Medulla oblongata (tissue), 1 donor: ENCODE results near the gene NDRG4.

Experiments
- DNase-seq: peaks from one replicate; pipeline ENCODE4 v3.0.0-alpha.2; 2015; ENCODE audit errors: extremely low spot score

The NDRG4 gene

GRCh38 chr16:58510097-58510775 lies 10.3 kb downstream of the NDRG4 start:
- DNase-seq = no peak

DNA sequence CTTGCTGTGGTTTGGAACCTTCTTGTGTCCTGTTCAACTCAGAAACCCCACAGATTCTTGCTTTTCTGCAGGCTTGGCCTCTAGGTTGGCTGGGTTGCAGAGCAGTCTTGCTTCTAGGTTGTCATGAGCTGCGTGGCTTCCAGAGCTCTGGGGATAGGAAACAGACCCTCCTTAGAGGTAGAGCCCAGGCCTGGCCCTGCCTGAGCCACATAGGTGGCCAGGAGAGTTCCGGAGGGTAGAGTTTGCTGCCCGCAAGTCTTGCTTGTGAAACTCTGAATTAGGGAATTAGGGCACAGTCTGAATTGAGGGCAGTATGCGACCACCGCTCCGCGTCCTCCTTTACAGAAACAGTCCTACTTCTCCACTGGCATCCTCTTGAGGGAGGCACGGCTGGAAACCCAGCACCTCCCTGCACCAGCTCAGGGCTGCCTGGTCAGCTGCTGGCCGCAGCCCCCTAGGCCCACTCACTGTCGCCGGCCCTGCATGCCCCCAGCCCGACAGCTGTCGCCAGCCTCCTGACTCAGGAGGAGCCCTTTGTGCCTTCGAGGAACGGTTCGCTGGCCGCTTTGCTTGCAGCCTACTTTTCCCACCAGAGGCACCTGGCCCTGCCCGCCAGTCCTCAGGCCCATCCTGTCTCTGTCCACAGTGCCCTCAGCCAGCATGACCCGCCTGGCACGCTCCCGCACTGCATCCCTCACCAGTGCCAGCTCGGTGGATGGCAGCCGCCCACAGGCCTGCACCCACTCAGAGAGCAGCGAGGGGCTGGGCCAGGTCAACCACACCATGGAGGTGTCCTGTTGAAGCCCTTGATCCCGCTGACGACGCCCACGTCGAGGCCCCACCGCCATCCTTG lies 11.1 kb downstream of the NDRG4 start:
- DNase-seq = no peak

DNA sequence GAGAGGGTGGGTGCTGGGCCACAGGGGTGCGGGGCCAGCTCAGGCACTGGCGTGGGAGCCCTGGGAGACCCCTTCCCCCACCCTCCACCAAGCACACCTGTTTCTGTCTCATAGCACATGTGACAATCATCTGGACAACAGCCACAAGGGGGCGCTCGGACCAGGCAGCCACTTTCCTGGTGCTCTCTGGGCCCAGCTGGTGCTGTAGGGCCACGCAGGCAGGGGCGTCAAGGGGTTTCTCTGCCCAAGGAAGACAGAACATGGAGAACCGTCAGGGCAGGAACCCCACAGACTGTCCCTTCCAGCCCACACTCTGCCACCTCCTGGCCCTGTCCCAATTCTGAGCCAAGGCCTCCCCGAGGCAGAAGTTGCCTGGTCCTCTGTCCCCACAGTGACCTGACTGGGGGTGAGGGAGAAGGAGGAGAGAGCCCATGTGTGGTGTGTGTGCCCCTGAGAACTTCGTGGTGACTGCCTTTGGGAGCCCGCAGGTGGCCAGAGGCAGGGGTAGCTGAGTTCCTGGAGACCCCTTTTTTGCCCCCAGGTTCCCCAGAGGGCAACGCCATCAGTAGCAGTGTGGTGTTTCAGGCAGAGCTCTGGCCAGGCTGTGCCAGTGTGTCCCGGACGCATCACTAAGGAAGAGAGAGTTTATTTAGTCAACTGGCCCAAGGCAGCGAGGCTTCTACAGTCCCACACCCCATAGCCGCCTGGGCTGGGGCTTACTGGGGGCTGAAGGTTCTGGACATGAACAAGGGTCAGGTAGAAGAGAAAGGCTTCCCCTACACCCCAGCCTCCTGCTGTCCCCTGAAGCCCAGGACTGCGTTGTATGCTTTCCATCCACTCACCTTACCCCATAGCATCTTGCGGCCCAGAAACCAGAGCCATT lies 12.2 kb downstream of the NDRG4 start:
- peak; percentile 71 for DNase-seq

DNA sequence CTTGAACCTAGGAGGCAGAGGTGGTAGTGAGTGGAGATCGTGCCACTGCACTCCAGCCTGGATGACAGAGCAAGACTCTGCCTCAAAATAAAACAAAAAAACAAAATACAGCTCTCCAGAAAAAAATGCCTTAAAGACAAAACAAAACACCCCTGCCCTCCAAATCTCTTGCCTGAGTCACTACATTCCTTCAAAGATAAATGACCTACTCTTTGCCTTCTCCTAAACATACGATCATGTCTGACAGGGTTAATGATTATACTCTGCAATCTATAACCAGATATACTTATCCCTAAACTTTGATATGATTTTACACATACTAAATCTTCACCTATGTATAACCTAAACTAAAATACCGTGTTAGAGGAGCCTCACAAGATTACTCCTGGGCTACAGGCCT lies 13.9 kb downstream of the NDRG4 start:
- no peak for DNase-seq

GRCh38 chr16:58515125-58515870 lies 15.4 kb downstream of the NDRG4 start, which contains the start of gene SETD6:
SETD6 (plus strand) TSS chr16:58515517; CDS start chr16:58515538, 21 bp downstream.
- peak; percentile 90 for DNase-seq

DNA sequence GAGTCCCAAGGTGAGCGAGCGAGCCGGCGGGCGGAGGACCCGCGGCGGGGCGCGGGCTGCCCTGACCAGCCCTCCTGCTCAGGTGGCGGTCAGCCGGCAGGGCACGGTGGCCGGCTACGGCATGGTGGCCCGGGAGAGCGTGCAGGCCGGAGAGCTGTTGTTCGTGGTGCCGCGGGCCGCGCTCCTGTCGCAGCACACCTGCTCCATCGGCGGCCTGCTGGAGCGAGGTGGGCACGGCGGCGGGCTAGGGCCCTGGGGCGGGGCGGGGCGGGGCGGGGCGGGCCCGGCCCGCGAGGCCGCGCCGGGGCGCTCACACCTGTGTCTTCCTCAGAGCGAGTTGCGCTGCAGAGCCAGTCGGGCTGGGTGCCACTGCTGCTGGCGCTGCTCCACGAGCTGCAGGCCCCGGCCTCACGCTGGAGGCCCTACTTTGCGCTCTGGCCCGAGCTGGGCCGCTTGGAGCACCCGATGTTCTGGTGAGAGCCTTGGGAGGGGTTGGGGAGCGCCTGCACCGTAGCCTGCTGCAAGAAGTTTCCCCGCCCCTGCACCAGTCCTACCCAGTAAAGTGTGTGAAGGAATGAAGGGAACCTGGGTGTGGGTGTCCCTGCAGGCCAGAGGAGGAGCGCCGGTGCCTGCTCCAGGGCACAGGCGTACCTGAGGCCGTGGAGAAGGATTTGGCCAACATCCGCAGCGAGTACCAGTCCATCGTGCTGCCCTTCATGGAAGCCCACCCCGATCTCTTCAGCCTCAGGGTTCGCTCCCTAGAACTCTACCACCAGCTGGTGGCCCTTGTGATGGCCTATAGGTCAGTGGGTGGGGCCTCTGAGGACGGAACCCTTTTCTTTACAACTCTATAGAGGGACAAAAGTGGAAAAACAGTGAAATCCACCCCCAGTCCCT lies 16.2 kb downstream of the NDRG4 start:
- no peak for DNase-seq

DNA sequence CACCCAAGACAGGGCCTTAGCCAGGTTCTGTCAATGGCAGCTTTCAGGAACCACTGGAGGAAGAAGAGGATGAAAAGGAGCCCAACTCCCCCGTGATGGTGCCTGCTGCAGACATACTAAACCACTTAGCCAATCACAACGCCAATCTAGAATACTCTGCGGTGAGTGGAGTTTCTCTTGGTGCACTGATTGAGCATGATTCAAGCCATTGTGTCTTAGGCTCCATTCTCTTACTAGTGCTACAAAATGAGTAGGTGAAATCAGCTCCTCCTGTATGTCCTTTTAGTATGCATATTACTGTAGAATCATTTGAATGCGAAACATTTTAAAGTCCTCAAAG lies 16.8 kb downstream of the NDRG4 start:
- DNase-seq = no peak

DNA sequence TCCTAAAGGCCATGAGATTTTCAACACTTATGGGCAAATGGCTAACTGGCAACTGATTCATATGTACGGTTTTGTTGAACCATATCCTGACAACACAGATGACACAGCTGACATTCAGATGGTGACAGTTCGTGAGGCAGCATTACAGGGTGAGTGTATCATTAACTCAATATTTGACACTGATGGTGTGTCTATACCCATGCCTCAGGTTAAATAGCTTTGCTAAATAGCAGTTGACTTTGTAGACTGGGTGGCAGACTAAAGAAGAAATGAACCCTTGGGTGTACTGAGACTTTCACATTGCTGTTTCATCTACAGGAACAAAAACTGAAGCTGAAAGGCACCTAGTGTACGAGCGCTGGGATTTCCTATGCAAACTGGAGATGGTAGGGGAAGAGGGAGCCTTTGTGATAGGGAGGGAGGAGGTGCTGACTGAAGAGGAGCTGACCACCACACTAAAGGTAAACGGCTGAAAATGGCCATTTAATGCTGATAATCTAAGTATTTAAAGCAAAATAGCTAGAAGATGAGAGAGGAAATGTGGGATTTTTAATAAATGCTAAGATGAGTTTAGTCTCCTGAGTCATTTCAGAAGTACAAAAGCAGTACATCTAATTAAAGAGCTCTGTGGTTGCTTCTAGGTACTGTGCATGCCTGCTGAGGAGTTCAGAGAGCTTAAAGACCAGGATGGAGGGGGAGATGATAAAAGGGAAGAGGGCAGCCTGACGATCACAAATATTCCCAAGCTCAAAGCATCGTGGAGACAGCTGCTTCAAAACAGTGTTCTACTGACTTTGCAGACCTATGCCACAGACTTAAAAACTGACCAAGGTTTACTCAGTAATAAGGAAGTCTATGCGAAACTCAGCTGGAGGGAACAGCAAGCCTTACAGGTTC lies 18.4 kb downstream of the NDRG4 start:
- no peak for DNase-seq

- DNase-seq = no peak
Measured at GRCh38 chr16:58518980-58519368, 19.0 kb downstream of the NDRG4 start.

DNA sequence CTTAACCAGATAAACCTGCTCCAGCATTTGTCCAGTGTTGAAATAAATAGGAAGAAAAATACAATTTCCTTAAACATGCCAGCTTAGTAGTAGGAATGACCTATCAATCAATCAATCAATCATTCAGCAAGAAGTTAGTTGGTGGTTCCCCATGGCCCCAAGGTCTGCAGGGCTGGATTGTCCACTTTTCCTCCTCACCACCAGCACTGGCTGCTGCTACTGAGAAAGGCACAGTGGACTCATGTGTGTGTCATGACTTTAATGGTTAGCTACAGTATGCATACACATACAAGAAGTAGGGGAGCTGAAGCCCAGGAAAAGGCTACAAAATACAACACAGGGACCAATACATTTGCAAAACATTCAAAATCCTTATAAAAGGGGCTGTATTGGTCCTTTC lies 19.8 kb downstream of the NDRG4 start:
- no peak for DNase-seq

GRCh38 chr16:58530179-58530578 lies 30.2 kb downstream of the NDRG4 start:
- no peak for DNase-seq

DNA sequence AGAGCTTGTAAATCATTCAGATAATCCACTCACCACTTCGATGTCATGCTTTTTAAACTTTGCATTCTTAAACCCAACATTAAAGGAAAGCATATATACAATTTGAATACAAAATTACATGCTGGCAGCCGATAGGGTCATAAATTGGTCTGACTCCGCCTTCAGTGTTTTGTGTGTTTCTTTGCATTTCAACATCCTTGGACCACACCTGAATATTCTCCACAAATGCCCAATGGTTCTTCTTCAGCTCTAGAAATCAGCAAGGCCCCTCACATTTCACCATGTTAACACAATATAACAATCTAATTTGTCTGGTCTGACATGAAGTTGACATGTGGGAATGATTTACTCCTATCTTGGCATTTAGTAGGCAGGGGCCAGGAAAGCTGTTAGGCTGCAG lies 32.5 kb downstream of the NDRG4 start:
- DNase-seq = no peak

- no peak for DNase-seq
Measured at GRCh38 chr16:58533751-58534470, 34.0 kb downstream of the NDRG4 start.

- DNase-seq = no peak
Measured at GRCh38 chr16:58535100-58535499, 35.2 kb downstream of the NDRG4 start.

DNA sequence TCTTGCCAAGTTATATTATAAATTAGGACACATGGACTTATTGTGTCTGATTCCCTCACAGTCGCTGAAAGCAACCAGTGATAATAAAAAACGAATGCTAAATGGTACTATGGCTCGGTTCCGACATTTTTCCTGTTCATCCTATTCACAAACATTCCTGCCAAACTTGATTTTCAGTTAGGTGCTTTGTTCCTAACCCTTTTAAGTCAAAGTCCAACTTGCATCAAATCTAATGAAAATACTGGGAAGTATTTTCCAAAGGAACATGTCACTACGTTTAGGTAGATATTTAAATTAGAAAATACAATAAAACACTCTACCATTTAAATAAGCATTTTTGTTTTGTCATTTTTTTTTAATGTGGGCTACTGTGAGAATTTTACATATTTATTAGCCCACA lies 36.3 kb downstream of the NDRG4 start:
- no peak for DNase-seq

DNA sequence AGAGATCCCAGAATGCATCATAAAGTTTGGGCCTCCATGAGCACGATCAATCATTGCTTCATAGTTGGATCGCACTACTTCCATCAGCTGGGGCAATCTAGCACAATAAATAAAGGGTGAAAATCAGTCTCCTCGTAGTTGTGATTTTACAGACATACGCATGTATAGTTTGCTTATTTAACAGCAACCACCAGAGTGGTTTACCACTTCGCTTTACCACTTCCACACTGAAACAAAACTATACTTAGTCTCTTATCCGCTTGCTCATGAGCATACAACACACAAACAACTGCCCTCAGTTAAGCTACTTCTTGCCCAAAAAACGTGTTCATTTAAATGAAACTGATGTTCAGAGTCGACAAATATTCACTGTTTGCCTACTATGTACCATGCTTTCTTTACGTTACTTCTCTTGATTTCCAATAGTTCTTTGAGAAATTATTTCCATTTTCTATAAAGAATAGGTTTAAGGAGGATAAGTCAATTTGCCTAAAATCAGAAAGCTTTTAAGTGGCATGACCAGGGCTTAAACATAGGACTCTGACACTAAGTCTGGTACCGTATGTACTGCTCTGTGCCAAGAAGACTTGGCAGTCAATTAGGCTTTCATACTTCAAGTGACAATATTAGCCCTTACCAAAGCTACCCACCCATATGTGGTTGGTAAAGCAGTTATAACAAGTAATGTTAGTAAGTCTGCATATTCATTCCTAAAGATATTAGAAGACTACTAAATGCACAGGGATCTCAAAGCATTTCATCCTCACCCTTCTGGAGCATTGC lies 37.4 kb downstream of the NDRG4 start:
- DNase-seq = no peak

GRCh38 chr16:58541711-58542110 lies 41.8 kb downstream of the NDRG4 start:
- peak; percentile 3 for DNase-seq

DNA sequence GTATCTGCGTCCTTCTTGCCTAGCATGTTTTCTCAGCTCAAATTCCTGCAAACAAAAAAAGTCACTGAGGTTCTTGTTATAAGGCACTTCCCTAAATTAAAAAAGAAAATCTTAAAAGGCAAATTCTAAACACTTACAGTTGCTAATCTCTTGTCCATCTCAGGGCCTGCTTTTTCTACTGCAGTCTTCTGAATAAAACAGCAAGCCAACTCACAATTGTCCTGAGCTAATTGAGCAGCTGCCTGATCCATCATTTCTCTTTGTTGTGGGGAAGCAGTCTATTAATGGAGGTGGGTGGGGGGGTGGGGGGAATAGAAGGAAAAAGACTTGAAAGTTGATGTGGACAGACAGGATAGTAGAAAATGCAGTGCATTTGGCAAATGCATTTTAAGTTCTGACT lies 42.3 kb downstream of the NDRG4 start:
- DNase-seq = no peak
